ENCODE measurements around the gene ZXDC.

DNA sequence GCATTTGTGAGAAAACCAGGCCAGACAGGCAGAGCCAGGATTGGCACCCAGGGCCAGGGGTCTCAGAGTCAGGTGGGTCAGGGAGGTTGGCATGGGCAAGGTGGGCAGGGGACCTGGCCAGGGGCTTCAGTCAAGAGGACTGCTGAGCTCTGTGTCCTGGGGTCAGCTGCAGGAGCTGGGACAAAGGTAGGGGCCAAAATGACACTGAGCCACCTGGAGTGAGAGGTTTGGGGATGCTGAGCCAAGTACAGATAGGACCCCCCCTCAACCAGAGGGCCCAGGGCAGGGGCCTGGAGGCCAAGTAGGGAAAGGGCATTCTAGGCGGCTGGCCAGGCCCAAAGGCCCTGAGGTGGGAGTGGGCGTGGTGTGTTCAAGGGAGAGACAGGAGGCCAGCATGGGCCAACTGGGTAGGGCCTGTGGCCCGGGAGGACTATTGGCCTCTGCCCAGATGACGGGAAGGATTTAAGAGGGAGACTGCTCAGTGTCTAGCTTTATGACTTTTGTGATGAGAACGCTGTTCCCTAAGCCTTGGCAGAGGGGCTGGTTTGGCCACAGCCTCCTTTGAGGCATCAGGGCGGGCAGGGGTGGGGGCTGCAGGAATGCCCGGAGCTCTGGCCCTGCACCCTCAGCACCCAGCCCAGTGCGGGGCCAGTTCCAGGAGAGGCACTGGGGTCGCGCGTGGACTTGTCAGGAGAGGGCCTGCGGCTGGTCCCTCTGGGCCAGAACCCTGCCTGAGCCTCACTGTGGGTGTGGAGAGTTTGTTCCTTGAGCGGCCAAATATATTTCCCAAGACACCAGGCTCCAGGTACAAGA lies 77.9 kb downstream of the ZXDC start:
- TF ChIP-seq, protein P1, sequence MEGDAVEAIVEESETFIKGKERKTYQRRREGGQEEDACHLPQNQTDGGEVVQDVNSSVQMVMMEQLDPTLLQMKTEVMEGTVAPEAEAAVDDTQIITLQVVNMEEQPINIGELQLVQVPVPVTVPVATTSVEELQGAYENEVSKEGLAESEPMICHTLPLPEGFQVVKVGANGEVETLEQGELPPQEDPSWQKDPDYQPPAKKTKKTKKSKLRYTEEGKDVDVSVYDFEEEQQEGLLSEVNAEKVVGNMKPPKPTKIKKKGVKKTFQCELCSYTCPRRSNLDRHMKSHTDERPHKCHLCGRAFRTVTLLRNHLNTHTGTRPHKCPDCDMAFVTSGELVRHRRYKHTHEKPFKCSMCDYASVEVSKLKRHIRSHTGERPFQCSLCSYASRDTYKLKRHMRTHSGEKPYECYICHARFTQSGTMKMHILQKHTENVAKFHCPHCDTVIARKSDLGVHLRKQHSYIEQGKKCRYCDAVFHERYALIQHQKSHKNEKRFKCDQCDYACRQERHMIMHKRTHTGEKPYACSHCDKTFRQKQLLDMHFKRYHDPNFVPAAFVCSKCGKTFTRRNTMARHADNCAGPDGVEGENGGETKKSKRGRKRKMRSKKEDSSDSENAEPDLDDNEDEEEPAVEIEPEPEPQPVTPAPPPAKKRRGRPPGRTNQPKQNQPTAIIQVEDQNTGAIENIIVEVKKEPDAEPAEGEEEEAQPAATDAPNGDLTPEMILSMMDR (IDR thresholded peaks at IDR 0.05 in 2 of 3, conservative IDR thresholded peaks at IDR 0.05 in 1 of 3; ENCODE audit: insufficient read depth in 2 of 3, low read depth in 1 of 3, low read length in 3 of 3) = no peak
- TF ChIP-seq EZH2 (IDR thresholded peaks at IDR 0.05; ENCODE audit: borderline replicate concordance, low read depth, low read length) (no peak), PCBP1 (IDR thresholded peaks at IDR 0.05; ENCODE audit: low read depth, low read length, poor library complexity, severe bottlenecking) (no peak)
